ENCODE measurements around the gene NPLOC4.

- no peak for TF ChIP-seq CTCF (IDR thresholded peaks at IDR 0.05)
- no peak for TF ChIP-seq EZH2 (IDR thresholded peaks at IDR 0.05; ENCODE audit: borderline replicate concordance, insufficient read depth, low read depth, low read length, poor library complexity, severe bottlenecking)
Observed at GRCh38 chr17:81646869-81647600, 10.1 kb upstream of the NPLOC4 start.
